Measurements from ENCODE around the gene DDX17. TPM values are rescaled to one million over a fixed set of nuclear protein-coding genes. Genes with fewer than 3 reads are reported as not detected.

The DDX17 gene
- total RNA-seq, 1 experiment from 2014 or later: 529 TPM

DNA sequence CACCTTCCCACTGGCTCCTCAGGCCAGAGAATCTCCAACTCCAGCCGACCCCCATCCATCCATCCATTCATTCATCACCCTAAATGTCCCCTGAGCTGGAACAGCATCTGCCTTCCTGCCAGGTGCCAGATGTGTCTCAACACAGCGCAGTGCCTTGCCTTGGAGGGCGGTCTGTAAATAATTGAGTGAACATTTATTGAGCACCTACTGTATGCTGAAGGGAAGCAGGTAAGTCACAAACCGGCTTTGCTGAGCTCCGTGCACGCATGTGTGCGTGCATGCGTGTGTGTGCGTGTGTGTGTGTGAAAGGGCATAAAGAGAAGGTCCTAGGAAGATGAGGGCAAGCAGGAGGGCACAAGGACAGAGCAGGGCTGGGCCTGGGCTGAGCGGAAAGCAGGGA is 61.3 kb downstream of the DDX17 start:
- Histone ChIP-seq H3K4me2 (ENCODE audit: insufficient read depth, insufficient read length, low read length) (no peak overlapping the region), H3K79me1 (ENCODE audit: insufficient read depth, low read depth, low read length, poor library complexity, severe bottlenecking) (no peaks in the 10 kb centered on the region), H3K4me1 (ENCODE audit: insufficient read depth, low read length) (no peaks in the 10 kb centered on the region), H2AK5ac (ENCODE audit: insufficient read length, low read length) (no peak overlapping the region), H2BK120ac (ENCODE audit: low read depth, low read length, poor library complexity, severe bottlenecking) (no peak overlapping the region), H2BK5ac (ENCODE audit: insufficient read length, low read length) (no peak overlapping the region), H3K56ac (ENCODE audit: insufficient read length, low read depth, low read length) (no peak overlapping the region), H4K8ac (replicated peaks; ENCODE audit: insufficient read length, low read depth, low read length) (no peak overlapping the region), H3K23me2 (ENCODE audit: insufficient read length, low read depth, low read length, poor library complexity, severe bottlenecking) (peaks cover 2% of the 10 kb centered on the region), H4K91ac (ENCODE audit: insufficient read length, low read depth, low read length) (no peak overlapping the region), H3K27ac (ENCODE audit: insufficient read length, low read depth, low read length) (no peak overlapping the region), H2BK20ac (ENCODE audit: low read depth, low read length, poor library complexity, severe bottlenecking) (no peak overlapping the region), H2BK15ac (ENCODE audit: low read depth, low read length) (no peak overlapping the region), H3T11ph (ENCODE audit: low read length) (no peak overlapping the region), H2BK12ac (ENCODE audit: insufficient read length, low read depth, low read length) (no peak overlapping the region), H3K23ac (ENCODE audit: insufficient read length, low read depth, low read length) (no peak overlapping the region), H4K5ac (ENCODE audit: insufficient read length, low read depth, low read length) (peak overlapping the region; percentile 21), H2AFZ (ENCODE audit: low read length) (no peak overlapping the region), H3K27me3 (ENCODE audit: insufficient read depth, low read length) (no peaks in the 10 kb centered on the region), H3K9ac (ENCODE audit: extremely low read depth, insufficient read length, low read length) (no peak overlapping the region), H4K20me1 (ENCODE audit: control insufficient read depth, insufficient read depth, insufficient read length) (peaks cover 4% of the 10 kb centered on the region), H3K14ac (ENCODE audit: insufficient read depth, low read length) (no peak overlapping the region), H3K9me3 (ENCODE audit: control insufficient read depth, low read depth, low read length) (no peaks in the 10 kb centered on the region), H3K18ac (ENCODE audit: insufficient read length, low read depth, low read length) (no peak overlapping the region), H3K79me2 (ENCODE audit: insufficient read depth, low read length) (no peaks in the 10 kb centered on the region), H3K4ac (ENCODE audit: low read depth, low read length) (no peak overlapping the region)
- TF ChIP-seq, protein P1, sequence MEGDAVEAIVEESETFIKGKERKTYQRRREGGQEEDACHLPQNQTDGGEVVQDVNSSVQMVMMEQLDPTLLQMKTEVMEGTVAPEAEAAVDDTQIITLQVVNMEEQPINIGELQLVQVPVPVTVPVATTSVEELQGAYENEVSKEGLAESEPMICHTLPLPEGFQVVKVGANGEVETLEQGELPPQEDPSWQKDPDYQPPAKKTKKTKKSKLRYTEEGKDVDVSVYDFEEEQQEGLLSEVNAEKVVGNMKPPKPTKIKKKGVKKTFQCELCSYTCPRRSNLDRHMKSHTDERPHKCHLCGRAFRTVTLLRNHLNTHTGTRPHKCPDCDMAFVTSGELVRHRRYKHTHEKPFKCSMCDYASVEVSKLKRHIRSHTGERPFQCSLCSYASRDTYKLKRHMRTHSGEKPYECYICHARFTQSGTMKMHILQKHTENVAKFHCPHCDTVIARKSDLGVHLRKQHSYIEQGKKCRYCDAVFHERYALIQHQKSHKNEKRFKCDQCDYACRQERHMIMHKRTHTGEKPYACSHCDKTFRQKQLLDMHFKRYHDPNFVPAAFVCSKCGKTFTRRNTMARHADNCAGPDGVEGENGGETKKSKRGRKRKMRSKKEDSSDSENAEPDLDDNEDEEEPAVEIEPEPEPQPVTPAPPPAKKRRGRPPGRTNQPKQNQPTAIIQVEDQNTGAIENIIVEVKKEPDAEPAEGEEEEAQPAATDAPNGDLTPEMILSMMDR (conservative IDR thresholded peaks at IDR 0.05): no peak
- H3K36me3 Mint-ChIP-seq (ENCODE audit: insufficient read depth in 1 of 3, low read depth in 3 of 3): no peaks in the 10 kb centered on the region
- no CpG with 5 or more reads among the region's 10 CpGs for WGBS (ENCODE audit: extremely low coverage, insufficient read length, low lambda C conversion rate)
- DNase-seq: no peak
- peaks cover 22% of the 10 kb centered on the region for H3K27me3 Mint-ChIP-seq (ENCODE audit: low read depth)
- no peaks in the 10 kb centered on the region; a peak in 1 of 5 replicates for H3K9me3 Mint-ChIP-seq
- H3K4me3 Mint-ChIP-seq: no peak overlapping the region
- H3K4me1 Mint-ChIP-seq: peaks cover 6 to 20% of the 10 kb centered on the region in 2 experiments
- H3K27ac Mint-ChIP-seq: no peak overlapping the region
